Measurements from ENCODE around the gene ZNF771.

The ZNF771 gene

GRCh38 chr16:30407102-30407803, at the start of gene ZNF771:
Gene ZNF771, plus strand, starts transcription at chr16:30407606. Its CDS starts 448 bp downstream, at chr16:30408054.
- peak; percentile 77 for DNase-seq (ENCODE audit: low read depth)

GRCh38 chr16:30357715-30358576, 49.5 kb upstream of the ZNF771 start:
- no peak for DNase-seq (ENCODE audit: low read depth)

GRCh38 chr16:30358577-30358936, 48.8 kb upstream of the ZNF771 start:
- no peak for DNase-seq (ENCODE audit: low read depth)

GRCh38 chr16:30358990-30359870, 48.2 kb upstream of the ZNF771 start:
- DNase-seq (ENCODE audit: low read depth), result no peak

GRCh38 chr16:30359871-30360170, 47.6 kb upstream of the ZNF771 start:
- DNase-seq (ENCODE audit: low read depth), result no peak

- DNase-seq (ENCODE audit: low read depth), result no peak
Measured at GRCh38 chr16:30361180-30361579, 46.2 kb upstream of the ZNF771 start.

GRCh38 chr16:30365200-30365599, 42.2 kb upstream of the ZNF771 start:
- DNase-seq (ENCODE audit: low read depth), result no peak

- DNase-seq (ENCODE audit: low read depth), result no peak
Measured at GRCh38 chr16:30366511-30366910, 40.9 kb upstream of the ZNF771 start.

GRCh38 chr16:30367349-30368009, 39.9 kb upstream of the ZNF771 start:
- DNase-seq (ENCODE audit: low read depth), result no peak

GRCh38 chr16:30368122-30368791, 39.1 kb upstream of the ZNF771 start:
- DNase-seq (ENCODE audit: low read depth), result no peak

- DNase-seq (ENCODE audit: low read depth), result no peak
Measured at GRCh38 chr16:30368792-30369090, 38.7 kb upstream of the ZNF771 start.

- DNase-seq (ENCODE audit: low read depth), result no peak
Measured at GRCh38 chr16:30369091-30369937, 38.1 kb upstream of the ZNF771 start.

GRCh38 chr16:30369938-30370455, 37.4 kb upstream of the ZNF771 start:
- DNase-seq (ENCODE audit: low read depth), result no peak

GRCh38 chr16:30370456-30371247, 36.8 kb upstream of the ZNF771 start, which contains the start of gene TBC1D10B:
Gene TBC1D10B, minus strand, starts transcription at chr16:30370494. Its CDS starts 311 bp downstream, at chr16:30370183.
- peak; percentile 99 for DNase-seq (ENCODE audit: low read depth)

GRCh38 chr16:30371248-30371816, 36.1 kb upstream of the ZNF771 start:
- no peak for DNase-seq (ENCODE audit: low read depth)

- no peak for DNase-seq (ENCODE audit: low read depth)
Measured at GRCh38 chr16:30372038-30372712, 35.2 kb upstream of the ZNF771 start.

- DNase-seq (ENCODE audit: low read depth), result no peak
Measured at GRCh38 chr16:30372725-30373124, 34.7 kb upstream of the ZNF771 start.

- DNase-seq (ENCODE audit: low read depth), result no peak
Measured at GRCh38 chr16:30374538-30374937, 32.9 kb upstream of the ZNF771 start, which contains the start of gene MYL11. Gene MYL11, plus strand, starts transcription at chr16:30374802. Its CDS starts 56 bp downstream, at chr16:30374858.
